ENCODE results near the gene ADIG.

DNA sequence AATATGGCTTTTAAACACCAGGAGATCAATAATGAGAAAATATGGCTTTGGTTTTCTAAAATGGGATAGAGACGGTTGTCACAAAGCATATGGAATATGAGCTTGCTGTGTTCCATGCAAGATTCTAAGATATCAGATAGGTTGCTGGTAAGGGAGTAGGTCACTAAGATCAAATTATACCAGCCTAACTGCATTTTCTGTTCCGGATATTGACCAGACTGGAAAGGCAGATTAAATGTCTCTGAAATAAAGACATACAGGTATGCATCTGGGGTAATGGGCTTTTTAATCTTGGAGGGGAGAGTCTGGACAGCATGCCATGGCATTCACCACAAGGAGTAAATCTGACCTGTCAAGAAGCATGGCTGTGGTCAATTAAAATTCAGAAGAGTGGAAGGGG, 35.2 kb upstream of the ADIG start:
- TF ChIP-seq, protein P1, sequence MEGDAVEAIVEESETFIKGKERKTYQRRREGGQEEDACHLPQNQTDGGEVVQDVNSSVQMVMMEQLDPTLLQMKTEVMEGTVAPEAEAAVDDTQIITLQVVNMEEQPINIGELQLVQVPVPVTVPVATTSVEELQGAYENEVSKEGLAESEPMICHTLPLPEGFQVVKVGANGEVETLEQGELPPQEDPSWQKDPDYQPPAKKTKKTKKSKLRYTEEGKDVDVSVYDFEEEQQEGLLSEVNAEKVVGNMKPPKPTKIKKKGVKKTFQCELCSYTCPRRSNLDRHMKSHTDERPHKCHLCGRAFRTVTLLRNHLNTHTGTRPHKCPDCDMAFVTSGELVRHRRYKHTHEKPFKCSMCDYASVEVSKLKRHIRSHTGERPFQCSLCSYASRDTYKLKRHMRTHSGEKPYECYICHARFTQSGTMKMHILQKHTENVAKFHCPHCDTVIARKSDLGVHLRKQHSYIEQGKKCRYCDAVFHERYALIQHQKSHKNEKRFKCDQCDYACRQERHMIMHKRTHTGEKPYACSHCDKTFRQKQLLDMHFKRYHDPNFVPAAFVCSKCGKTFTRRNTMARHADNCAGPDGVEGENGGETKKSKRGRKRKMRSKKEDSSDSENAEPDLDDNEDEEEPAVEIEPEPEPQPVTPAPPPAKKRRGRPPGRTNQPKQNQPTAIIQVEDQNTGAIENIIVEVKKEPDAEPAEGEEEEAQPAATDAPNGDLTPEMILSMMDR (IDR thresholded peaks at IDR 0.05) = no peak
- TF ChIP-seq ZFX (IDR thresholded peaks at IDR 0.05; ENCODE audit: borderline replicate concordance) = no peak

Data from 22Rv1 (cell line).